DLD1 (cell line): ENCODE results near the gene FAM240A.
"Not testable (repeated sequence)": the region's sequence is repeated elsewhere in the genome, so short reads cannot be mapped to it uniquely, and the experiment has no call there.

Experiments used
- in situ Hi-C: cut with HindIII; loops from 2 replicates; pipeline ENCODE4 v1.10.0; 2017; ENCODE audit warnings: low sequenced_read_pairs

FAM240A gene

DNA sequence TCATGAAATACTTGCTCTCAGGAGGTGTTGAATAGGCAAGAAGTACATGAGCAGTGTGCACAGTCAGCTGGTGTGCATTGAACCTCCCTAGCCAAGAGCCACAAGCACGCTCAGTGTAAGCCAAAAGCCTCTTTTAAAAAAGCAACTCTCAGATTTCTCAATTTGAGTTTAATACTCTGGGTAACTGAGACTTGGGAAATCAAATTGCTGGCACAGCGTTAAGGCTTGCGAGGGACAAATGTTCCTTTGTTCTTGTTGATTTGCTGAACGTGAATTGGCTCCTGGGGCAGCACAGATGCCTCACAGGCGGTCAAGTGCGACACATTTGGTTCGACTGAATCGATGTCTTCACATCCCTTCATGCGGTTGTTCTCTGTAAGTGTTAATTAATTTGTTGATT, at the start of gene FAM240A:
TSS of gene FAM240A (plus strand) at position 202 of the 400 bp plus-strand sequence. CDS start at position 361, 159 bp downstream.
- in situ Hi-C loops, result no loop called here

DNA sequence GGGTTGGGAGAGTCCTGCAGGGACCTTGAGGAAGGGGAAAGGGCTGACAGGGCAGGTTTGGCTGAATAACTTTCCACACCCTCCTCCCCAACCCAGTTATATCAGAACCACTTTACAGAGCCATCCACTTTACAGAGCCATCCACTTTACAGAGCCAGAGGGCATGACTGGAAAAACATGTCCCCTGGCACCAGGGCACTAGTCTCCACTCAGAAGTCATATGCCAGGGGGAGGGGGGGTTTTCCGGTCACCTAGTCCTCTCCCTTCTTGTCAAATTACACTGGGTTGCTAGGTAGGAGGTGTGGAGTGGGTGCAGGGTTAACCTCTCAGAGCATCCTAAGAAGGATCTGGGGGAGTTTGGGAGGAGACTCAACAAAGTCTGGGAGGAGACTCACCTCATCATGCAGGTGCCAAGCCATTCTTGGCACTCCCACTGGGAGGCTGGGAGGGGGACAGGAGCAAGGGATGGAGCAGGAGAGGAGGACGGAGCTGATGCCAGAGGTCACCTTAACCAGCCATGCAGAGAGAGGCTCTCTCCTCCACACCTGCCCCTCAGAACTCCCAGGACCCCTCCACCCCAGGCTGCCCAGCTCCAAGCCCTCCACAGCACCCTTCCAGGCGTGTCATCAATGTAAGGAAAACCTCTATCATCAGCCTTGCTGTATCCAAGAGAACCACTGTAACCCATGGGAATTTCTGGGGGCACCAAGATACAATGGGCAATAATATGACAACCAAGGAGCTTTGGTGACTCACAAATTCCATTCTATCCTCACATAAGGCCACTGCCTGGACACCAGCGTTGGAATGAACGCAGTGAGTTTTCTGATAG, 47.9 kb upstream of the FAM240A start:
- in situ Hi-C loops, result loop anchor here (5.0 kb wide), 1 partner anchor 62 kb away; no protein-coding TSS in a partner anchor

DNA sequence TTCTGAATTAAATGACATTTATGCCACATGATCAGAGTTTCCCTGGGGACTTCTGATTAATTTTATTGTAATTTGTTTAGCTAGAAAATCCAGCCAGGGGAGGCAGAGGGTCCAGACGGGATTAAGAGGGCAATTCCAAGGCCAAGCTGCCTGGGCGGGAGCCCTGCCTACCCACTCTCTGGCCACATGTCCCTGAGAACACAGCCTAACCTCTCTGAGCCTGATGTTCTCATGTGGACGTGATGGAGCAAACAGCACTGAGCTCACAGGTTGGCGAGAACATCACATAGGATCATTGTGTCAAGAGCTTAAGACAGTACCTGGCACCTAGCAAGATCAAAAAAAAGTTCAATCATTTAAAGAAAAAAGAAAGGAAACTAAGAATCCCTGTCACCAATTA, 47.2 kb upstream of the FAM240A start:
- in situ Hi-C loops, result no loop called here

DNA sequence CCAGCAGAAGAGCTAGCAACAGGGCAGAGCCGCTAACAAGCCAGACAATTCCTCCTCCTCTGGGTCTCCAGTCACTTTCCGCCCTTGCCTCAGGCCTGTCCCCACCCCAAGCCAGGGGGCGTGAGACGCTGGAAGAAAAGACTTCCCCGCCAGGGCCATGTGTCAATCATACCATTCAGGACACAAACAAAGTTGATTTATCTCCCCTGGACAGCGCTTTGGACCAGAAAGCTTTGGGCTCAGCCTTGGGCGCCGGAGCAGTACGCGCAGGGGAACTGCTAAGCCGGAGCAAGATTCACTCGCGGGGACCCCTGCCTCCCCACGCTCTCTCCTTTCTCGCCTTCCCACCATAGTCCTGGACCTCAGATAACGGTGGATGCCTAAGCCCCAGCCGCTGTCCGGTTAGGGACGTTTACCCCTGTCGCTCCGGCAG, 46.7 kb upstream of the FAM240A start:
- in situ Hi-C loops, result no loop called here

DNA sequence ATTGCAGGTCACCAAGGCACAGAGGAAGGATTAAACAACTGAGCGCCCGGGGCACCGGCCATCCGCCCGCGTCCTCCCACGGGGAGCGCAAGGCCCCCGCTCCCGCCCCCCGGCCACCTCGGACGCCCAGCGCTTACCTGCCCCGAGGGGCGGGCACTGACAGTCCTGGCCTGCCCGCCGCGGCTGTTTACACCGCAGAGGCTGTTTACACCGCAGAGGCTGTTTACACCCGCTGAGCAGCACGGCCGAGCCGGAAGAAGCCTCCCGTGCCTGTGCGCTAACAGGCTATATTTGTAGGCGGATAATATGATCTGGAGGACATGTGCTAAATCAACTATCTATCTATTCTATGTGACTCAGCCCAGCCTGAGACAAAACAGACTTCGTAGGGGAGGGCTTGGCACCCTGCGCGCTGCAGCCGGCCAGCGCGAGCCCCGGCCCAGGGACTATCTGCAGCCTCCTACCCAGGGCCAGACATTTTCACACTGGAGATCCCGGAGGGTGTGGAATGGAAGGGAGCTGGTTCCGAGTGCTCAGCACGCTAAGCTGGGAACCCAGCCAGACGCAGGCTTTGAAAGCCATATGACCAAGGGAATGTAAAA, 46.2 kb upstream of the FAM240A start, which contains the start of gene LRRC2:
TSS of gene LRRC2 (minus strand) at position 263 of the 602 bp plus-strand sequence. CDS start 14,711 bp downstream, outside the sequence.
- in situ Hi-C loops, result no loop called here

DNA sequence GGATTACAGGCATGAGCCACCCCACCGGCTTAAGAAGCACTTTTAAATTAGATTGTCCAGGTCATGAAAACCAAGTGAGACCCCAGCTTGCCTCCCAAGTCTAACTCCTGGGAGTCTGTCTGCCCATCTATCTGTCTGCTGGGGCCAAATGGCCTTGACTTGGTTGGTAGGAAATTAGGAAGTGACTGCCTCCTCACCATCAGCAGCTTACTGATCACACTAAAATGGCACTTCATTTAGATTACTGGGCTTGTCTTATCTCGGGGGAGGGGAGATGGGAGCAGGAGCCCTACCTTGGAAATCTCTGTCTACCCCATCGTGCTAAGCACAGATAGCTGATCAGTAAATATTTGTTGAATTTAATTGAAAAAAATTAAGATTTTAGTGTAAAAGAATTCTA, 40.6 kb upstream of the FAM240A start:
- in situ Hi-C loops, result no loop called here

DNA sequence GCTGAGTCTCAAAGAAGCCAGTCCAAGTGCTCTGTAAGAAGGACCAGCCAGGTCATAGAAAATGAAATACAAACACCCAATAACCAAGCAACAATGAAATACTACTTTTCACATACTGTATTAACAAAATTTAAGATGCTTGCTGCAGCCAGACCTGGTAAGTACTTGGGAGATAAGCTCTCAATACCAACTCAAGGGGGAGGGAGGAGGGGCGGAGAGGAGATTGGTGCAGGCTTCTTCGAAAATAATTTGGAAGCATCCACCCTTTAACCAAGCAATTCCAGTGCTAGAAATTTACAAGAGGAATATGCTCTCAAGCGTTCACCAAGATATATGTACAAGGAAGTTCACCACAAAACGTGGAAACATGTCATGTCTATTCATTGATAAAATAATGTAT, 38.6 kb upstream of the FAM240A start:
- in situ Hi-C loops, result no loop called here

DNA sequence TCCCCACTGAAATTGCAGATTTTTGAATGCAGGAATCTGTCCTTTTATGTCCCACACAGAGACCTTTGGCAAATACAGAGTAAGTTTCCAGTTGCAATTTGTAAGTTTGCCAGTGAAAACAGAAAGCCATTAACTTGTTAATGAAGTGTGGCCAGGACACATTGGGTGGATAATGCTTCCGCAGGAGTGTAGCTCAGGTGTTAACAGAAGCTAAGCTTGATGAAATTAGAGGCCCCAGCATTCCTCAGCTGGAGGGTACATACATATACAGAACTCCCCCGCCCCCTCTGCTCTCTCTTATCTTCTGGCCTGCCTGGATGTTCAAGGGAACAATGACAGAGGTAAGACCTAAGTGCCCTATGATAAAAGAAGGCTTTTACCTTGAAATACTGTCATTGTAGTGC, 38.1 kb upstream of the FAM240A start:
- in situ Hi-C loops, result no loop called here

DNA sequence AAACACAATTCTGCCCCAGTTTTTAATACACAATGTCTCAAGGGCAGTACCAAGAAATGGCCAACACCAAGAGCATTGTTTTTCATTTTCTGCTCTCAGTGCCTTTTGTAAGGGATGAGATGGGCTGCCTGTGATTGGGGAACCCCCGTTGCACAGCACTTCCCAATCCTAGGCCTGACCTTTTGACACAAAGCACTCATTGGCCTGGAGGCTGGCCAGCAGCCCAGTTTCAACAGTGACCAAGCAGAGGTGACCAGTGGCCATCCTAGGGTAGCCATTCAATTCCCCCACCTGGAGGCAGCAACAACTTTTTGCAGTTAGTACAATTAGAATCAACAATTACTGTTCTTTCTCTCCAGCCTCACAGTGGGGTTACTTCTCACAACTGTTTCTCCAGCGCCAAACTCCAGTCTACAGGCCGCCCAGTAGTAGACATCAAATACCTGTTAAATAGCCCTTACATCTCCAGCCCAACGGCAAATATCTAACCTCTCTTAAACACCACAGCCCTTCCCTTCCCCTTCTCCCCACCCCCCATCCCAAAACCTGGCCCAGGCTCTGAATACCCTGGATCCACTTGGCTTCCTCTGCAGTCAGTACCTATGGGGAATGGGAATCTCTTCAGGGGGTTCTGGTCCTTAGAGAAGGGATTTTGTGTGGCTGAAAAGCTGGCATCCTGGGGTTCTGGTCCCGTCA, 37.3 kb upstream of the FAM240A start:
- in situ Hi-C loops, result no loop called here

DNA sequence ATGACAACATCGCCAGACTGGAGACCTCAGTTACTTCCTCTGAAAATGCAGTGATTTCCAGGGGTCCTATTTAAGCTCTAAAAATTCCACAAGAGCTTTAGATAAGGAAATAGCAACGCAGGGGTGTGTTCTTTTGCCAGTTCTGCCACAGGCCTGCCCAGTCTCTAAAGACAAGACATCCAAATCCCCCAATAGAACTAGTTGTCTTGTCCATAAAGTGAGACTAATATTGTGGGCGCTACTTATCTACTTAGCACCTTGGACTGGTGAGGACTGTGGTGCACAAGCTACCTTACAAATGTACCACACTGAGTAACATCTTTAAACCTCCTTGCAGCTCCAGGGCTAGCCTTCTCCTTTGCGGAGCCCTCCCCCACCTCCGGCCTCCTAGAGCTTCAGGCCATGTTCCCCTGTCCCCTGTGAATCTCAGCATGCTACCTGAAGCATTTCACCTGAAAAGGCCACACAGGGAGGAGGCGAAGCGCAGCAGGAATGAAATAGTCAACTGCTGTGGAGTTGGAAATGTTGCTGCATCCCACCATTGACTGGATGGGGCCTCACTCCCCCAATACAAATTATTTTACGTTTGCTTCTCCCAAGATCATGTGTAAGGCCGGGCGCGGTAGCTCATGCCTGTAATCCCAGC, 36.6 kb upstream of the FAM240A start:
- in situ Hi-C loops, result no loop called here

DNA sequence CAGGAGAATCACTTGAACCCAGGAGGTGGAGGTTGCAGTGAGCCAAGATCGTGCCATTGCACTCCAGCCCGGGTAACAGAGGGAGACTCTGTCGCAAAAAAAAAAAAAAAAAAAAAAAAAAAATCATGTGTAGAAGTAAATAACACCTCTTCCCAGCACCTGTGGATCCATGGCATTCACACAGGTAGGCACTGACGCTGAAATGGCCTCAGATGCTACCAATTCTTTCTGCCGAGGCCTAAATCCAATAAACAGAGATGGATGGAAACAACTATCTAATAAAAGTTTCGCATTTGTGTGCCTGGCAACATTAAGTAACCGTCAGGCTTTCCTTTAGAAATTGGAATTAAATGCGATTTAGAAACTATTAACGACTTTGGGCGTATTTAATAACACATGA, 35.9 kb upstream of the FAM240A start:
- in situ Hi-C loops, result no loop called here

DNA sequence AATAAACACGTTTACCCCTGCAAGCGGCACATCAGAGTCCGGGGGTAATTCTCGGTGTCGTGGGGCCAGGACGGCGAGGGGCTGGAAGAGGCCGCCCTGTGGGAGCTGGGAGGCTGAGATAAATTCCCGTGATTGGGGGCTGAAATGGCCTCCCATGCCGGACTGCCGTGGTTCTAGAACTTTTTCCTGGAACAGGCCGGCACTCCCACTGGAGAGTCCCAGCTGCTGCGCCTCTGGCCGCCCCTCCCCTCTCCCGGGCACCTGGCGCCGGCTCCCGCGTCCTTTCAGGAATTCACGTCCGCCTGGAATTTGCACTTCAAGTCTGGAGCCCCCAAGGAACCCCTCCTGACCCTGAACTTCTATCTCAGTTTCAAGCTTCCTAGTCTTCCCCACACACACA, 35.4 kb upstream of the FAM240A start:
- in situ Hi-C loops, result no loop called here

DNA sequence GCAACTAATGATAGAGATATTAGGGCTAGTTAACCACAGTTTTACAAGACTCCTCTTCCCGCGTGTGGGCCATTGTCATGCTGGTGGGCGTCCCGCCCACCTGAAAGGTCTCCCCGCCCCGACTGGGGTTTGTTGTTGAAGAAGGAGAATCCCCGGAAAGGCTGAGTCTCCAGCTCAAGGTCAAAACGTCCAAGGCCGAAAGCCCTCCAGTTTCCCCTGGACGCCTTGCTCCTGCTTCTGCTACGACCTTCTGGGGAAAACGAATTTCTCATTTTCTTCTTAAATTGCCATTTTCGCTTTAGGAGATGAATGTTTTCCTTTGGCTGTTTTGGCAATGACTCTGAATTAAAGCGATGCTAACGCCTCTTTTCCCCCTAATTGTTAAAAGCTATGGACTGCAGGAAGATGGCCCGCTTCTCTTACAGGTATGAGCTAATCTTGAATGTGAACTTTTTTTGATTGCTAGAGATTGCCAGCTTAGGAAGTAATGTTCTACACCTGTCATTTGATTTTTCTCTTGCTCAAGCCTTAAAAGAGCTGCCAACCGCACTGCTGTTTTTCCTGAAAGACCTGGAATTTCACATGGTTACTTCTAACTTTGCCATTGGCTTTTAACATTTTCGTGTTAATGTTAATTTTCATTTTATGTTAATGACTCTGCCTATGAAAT, 34.6 kb upstream of the FAM240A start:
- in situ Hi-C loops, result not testable (repeated sequence)

DNA sequence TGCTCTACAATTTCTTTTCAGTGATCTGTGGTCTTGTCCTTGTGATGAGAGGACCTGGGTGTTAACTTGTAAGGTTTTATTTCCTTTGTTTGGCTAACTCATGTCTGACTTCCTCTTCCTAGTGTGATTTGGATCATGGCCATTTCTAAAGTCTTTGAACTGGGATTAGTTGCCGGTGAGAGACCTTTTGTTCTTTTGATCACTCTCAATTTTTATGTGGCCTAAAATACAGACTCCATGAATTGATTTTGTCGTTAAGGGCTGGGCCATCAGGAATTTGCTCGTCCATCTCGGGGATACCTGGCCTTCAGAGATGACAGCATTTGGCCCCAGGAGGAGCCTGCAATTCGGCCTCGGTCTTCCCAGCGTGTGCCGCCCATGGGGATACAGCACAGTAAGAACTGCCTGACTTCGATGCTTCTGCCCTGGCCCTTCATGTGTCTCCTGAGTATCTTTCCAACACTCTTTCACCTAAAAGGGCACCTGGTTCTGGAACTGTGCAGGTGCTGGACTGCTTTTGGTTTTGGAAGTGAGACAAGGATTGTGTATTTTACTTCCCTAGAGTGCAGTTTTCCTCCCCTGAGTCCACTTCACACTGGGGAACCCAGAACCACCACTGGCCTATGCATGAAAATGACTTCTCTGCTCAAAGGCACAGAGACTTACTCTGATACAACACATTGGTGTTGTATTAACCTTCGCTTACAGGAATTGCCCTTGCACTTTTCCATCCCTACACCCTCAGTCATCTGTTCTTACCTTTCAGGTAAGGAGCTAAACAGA, 33.2 kb upstream of the FAM240A start:
- in situ Hi-C loops, result no loop called here

DNA sequence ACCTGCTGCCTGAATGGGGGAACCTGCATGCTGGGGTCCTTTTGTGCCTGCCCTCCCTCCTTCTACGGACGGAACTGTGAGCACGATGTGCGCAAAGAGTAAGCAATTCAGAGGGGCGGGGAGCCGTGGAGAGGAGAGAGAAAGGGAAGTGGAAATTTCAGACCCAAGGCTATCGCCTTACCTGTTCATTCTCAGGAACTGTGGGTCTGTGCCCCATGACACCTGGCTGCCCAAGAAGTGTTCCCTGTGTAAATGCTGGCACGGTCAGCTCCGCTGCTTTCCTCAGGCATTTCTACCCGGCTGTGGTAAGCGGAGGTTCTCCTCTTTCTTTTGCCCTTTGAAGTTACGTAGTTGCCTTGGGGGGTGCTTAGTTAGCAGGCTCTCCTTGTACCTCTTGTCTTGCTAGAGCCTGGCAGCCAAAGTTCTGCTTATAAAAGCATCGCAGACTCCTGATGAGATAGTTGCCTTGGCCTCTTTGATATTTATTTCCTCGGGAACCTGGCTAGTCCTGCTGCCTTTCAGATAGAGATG, 32.5 kb upstream of the FAM240A start:
- in situ Hi-C loops, result no loop called here

DNA sequence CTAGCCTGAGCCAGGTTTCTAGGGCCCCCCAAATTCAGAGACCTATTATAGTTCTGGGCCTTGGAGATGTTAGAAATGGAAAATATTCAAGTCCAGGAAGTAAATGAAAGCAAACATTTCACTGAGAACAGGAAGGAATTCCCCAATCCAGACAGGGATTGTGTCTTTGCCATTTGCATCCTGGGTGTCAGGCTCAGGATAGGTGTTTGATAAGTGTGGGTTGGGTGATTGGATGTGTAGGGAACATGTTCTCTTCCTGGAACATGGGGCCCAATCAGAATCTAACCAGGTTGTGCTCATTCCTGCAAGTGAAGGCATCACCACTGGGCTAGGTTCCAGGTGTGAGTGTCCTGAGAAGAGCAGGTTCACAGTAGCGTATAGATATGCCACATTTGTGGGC, 31.6 kb upstream of the FAM240A start:
- in situ Hi-C loops, result no loop called here

DNA sequence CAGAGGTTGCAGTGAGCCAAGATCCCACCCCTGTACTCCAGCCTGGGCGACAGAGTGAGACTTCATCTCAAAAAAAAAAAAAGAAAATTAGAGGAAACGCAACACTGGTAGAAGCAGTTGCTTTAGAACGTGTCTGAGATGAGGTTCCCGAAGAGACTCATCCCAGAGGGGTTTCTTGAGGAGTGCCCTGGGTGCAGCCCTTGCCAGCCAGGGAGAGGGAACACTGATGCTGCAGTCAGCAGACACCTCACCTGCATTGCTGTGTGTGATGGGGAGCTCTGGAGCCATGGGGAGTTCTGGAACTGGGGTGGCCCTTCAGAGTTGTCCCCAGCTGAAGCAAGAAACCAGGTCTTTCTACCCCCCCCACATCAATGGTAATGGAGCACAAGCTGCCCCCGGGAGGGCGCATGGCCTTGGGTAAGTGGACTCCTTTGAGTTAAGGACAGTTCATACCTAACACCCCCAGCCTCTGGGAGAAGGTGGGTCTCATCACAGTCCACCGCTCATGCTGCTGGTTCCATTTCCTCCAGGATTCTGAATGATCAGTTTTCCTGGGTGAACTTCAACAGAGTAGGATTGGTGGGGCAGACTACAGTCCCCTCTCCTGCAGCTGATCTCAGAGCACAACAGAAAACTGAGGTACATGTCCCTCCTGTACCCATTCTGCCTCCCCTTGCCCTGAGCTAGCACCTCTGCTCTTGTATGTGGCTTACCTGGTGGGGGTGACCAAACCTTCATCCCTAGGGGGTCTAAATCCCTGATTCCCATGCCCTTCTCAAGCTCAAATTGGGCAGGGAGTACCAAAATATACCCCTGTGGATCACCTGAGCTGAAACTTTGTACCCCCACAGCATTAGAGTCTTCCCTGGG, 27.5 kb upstream of the FAM240A start:
- in situ Hi-C loops, result no loop called here

DNA sequence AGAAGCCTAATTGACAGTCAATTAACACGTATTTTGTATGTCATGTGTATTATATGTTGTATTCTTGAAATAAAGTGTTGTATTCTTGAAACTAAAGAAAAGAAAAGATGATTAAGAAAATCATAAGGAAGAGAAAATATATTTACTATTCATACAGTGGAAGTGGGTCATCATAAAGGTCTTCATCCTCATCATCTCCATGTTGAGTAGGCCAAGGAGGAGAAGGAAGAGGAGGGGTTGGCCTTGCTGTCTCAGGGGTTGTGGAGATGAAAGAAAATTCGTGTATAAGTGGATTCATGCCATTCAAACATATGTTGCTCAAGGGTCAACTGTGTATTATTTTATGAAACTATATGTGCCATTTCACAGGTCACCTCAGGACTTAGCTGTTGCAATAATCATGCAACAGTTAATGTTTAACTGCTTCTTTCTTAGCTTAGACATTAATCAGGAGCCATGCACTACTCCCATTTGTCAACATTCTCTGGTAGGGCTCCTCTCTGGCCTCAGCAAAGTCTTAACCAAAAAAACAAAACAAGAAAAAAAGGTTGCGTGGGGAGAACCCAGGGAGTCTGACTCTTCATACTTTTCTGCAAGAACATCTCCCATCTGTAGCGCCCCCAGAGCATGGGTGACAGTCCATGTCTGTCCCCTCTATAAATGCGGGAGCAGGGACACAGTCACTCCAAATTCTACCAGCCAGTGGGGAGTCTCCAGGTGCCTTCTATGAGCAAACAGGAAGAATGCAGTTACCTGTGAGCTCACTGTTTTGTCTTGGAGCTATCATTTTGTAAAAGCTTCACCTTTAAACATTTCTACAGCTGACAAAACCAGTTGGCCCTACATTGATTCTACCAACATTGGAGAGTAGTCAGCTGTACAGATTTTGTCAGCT, 26.3 kb upstream of the FAM240A start:
- in situ Hi-C loops, result no loop called here
